ENCODE data around the gene ZNF423.

GRCh38 chr16:49504626-49505025, 351.3 kb downstream of the ZNF423 start:
- TF ChIP-seq, protein P1, sequence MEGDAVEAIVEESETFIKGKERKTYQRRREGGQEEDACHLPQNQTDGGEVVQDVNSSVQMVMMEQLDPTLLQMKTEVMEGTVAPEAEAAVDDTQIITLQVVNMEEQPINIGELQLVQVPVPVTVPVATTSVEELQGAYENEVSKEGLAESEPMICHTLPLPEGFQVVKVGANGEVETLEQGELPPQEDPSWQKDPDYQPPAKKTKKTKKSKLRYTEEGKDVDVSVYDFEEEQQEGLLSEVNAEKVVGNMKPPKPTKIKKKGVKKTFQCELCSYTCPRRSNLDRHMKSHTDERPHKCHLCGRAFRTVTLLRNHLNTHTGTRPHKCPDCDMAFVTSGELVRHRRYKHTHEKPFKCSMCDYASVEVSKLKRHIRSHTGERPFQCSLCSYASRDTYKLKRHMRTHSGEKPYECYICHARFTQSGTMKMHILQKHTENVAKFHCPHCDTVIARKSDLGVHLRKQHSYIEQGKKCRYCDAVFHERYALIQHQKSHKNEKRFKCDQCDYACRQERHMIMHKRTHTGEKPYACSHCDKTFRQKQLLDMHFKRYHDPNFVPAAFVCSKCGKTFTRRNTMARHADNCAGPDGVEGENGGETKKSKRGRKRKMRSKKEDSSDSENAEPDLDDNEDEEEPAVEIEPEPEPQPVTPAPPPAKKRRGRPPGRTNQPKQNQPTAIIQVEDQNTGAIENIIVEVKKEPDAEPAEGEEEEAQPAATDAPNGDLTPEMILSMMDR (IDR thresholded peaks at IDR 0.05; ENCODE audit: poor library complexity, severe bottlenecking) = no peak
- no peak for TF ChIP-seq TAF1 (IDR thresholded peaks at IDR 0.05; ENCODE audit: low read depth)
- no peak for TF ChIP-seq RAD21 (conservative IDR thresholded peaks at IDR 0.05)
- no peak for TF ChIP-seq EP300 (conservative IDR thresholded peaks at IDR 0.05; ENCODE audit: poor library complexity, severe bottlenecking)
- TF ChIP-seq POLR2AphosphoS5 (IDR thresholded peaks at IDR 0.05) = no peak
- TF ChIP-seq SMC3 (conservative IDR thresholded peaks at IDR 0.05; ENCODE audit: poor library complexity) = no peak
